Measurements from ENCODE around the gene SNRNP48.

Gene SNRNP48

GRCh38 chr6:7589949-7590917 lies at the start of gene SNRNP48:
SNRNP48 (plus strand) TSS chr6:7590198; CDS start chr6:7590258, 60 bp downstream.
- peak within 1 kb of the TSS; percentile 77 for H3K4me3 ChIP-seq (ENCODE audit: low read depth, low read length)
- no peak for TF ChIP-seq CTCF (IDR thresholded peaks at IDR 0.05; ENCODE audit: low read depth, low read length)

GRCh38 chr6:7540595-7540994 lies 49.4 kb upstream of the SNRNP48 start:
- no peak for TF ChIP-seq CTCF (IDR thresholded peaks at IDR 0.05; ENCODE audit: low read depth, low read length)
- H3K4me3 ChIP-seq (ENCODE audit: low read depth, low read length), result peak overlapping the region; percentile 63

- TF ChIP-seq CTCF (IDR thresholded peaks at IDR 0.05; ENCODE audit: low read depth, low read length), result no peak
- peak within 1 kb of the TSS; percentile 63 for H3K4me3 ChIP-seq (ENCODE audit: low read depth, low read length)
These were observed 48.6 kb upstream of the SNRNP48 start, which contains the start of gene DSP for GRCh38 chr6:7541175-7542064. DSP (plus strand) TSS chr6:7541671; CDS start chr6:7541916, 245 bp downstream.

GRCh38 chr6:7542065-7542873 lies 47.7 kb upstream of the SNRNP48 start:
- peak overlapping the region; percentile 63 for H3K4me3 ChIP-seq (ENCODE audit: low read depth, low read length)
- TF ChIP-seq CTCF (IDR thresholded peaks at IDR 0.05; ENCODE audit: low read depth, low read length), result no peak

- peak overlapping the region; percentile 63 for H3K4me3 ChIP-seq (ENCODE audit: low read depth, low read length)
- no peak for TF ChIP-seq CTCF (IDR thresholded peaks at IDR 0.05; ENCODE audit: low read depth, low read length)
These were observed 46.9 kb upstream of the SNRNP48 start for GRCh38 chr6:7542874-7543624.

- no peak overlapping the region for H3K4me3 ChIP-seq (ENCODE audit: low read depth, low read length)
- no peak for TF ChIP-seq CTCF (IDR thresholded peaks at IDR 0.05; ENCODE audit: low read depth, low read length)
These were observed 46.1 kb upstream of the SNRNP48 start for GRCh38 chr6:7543789-7544424.
